Heart right ventricle (tissue), 16 donors: ENCODE results near the gene DNPEP. TPM values are rescaled to one million over a fixed set of nuclear protein-coding genes. Genes with fewer than 3 reads are reported as not detected.
A peak's percentile ranks its signal among the peaks of the same experiment; 100 is the strongest.

ENCODE experiments used
- ATAC-seq, 8 donors: fragments of 200-7000 bp; cut with Tn5 transposase; one replicate each; pipeline ENCODE4 v1.9.1; 2020; ENCODE audit warnings: mild to moderate bottlenecking in 8 of 8, moderate library complexity in 8 of 8, moderate number of reproducible peaks in 1 of 8
- DNase-seq, 2 donors: peaks; one replicate each; pipeline ENCODE4 v3.0.0-alpha.2; 2020
- H3K27ac ChIP-seq, 10 donors: fragments of 200-600 bp; sonication (generic) in 2 of 10; one replicate each; pipeline versions ENCODE4 v1.5.0 to v1.8.0; 2020 to 2022; ENCODE audit warnings: mild to moderate bottlenecking in 3 of 10
- H3K27me3 ChIP-seq, 7 donors: fragments of 200-600 bp; one replicate each; pipeline ENCODE4 v1.8.0; 2021 to 2022; ENCODE audit warnings: mild to moderate bottlenecking in 2 of 7
- H3K36me3 ChIP-seq, 9 donors: fragments of 200-600 bp; sonication (generic) in 1 of 9; one replicate each; pipeline versions ENCODE4 v1.5.0 to v1.8.0; 2020 to 2022; ENCODE audit warnings: mild to moderate bottlenecking in 2 of 9
- H3K4me1 ChIP-seq, 9 donors: fragments of 200-600 bp; sonication (generic) in 1 of 9; one replicate each; pipeline versions ENCODE4 v1.5.0 to v1.8.0; 2020 to 2022; ENCODE audit warnings: mild to moderate bottlenecking in 4 of 9
- H3K4me3 ChIP-seq, 10 donors: fragments of 200-600 bp; sonication (generic) in 2 of 10; one replicate each; pipeline versions ENCODE4 v1.5.0 to v1.8.0; 2020 to 2022; ENCODE audit warnings: mild to moderate bottlenecking in 7 of 10, moderate library complexity in 2 of 10
- H3K9me3 ChIP-seq, 11 donors: fragments of 200-600 bp in 10 of 11; sonication (generic) in 2 of 11; one replicate each; pipeline versions ENCODE4 v1.5.0 to v1.8.0; 2013 to 2022; ENCODE audit warnings: mild to moderate bottlenecking in 2 of 11, control low read depth in 1 of 11, moderate library complexity in 1 of 11
- CTCF ChIP-seq, 9 donors: fragments of 200-600 bp; sonication (generic) in 2 of 9; IDR thresholded peaks; one replicate each; pipeline versions ENCODE4 v1.5.0 to v1.8.0; 2021 to 2022; ENCODE audit warnings: antibody characterized with exemption in 9 of 9, mild to moderate bottlenecking in 5 of 9, moderate library complexity in 1 of 9
- WGBS, 2 donors: extraction: QIAGEN DNeasy Blood & Tissue Kit; methylation state at CpG; one replicate each; pipeline ENCODE4 v1.1.7; 2013; ENCODE audit warnings: inconsistent platforms in 1 of 2; 5-methylcytosine and 5-hydroxymethylcytosine counted together
- intact Hi-C, 10 donors: fragments of 100-400 bp; cut with DNase I; formaldehyde crosslinking; loops; one replicate each; pipeline versions ENCODE4 v1.11.1 to v1.14.2; 2022
- polyA plus RNA-seq, 2 donors: library from polyadenylated mRNA; stranded (reverse); fragments of 200-250 nt; gene quantifications; one replicate each; pipeline ENCODE4 v1.2.3, GENCODE V29; 2013
- total RNA-seq, 10 donors: library from RNA; stranded (reverse); fragmentation: NEBNext Ultra II Directional in 3 of 10; extraction: Animal tissue kit (Norgen Biotek cat#: 25700) in 3 of 10; gene quantifications; one replicate each; pipeline versions ENCODE4 v1.2.1 to v1.2.4, GENCODE V29; 2021 to 2023
- donor health status: Arrhythmogenic right ventricular cardiomyopathy.
- donor health status: ischemic (EF 13 %, LVEDD 7.1; RV severe dilation, severe dysfunction).
- donor health status: healthy with polysubstance abuse.
- donor health status: DM: no; HTN: yes; CAD: no.
- donor health status: DM: no; HTN: no; CAD: no.
- donor health status: ischemic (EF 25% LVEDD 6.9; RV normal size, moderate dysfunction).
- donor health status: ischemic (EF 25% LVEDD 5.7; RV mildly dilated, moderate dysfunction).
- donor health status: healthy.
- donor health status: DM: yes; HTN: yes; CAD: no.
- donor health status: Ischemic cardiomyopathy.
- donor health status: ischemic (EF 35%, LVEDD 5.7; RV mildly dilated, moderate dysfunction).
- donor health status: nonischemic (EF 11% LVEDD 7.7; RV severe dilation, severe dysfunction).
- donor health status: DM: yes; HTN: yes; CAD: no.
- donor health status: PGD.
- donor health status: ischemic (EF 29% LVEDD 5.4; RV normal size, mild dysfunction).
- donor health status: nonischemic (EF 23%, LVEDD 6.1; RV moderate dilation, normal function).

The DNPEP gene
- total and polyA plus RNA-seq, 12 donors = 56.1 to 110 (median 71.2) TPM

GRCh38 chr2:219419012-219419324 is 31.3 kb upstream of the DNPEP start:
- 26 to 31% methylated on average over 9 to 12 of the region's 12 CpGs for WGBS, 2 donors
- DNase-seq (no peak), ATAC-seq (peak in 1 of 8 donors; percentile 0)
- Histone ChIP-seq H3K27me3 (peaks cover 0 to 45% (median 24%) of the 10 kb centered on the region in 7 donors), H3K4me1 (peaks cover 2 to 28% (median 15%) of the 10 kb centered on the region in 9 donors), H3K27ac (peak overlapping the region; percentile 82 to 98 (median 95)), H3K4me3 (peak overlapping the region; percentile 43 to 74 (median 59)), H3K9me3 (no peaks in the 10 kb centered on the region), H3K36me3 (peaks cover 0 to 41% (median 6%) of the 10 kb centered on the region in 9 donors)
- TF ChIP-seq CTCF (IDR thresholded peaks at IDR 0.05) = no peak
- intact Hi-C loops = loop anchor here in 1 of 10 donors (2.0 kb wide), 1 partner anchor 14 kb away; no protein-coding TSS in a partner anchor

- intact Hi-C loops = loop anchor here in 1 of 10 donors (2.0 kb wide), 1 partner anchor 14 kb away; no protein-coding TSS in a partner anchor
Measured at GRCh38 chr2:219418155-219419011, 30.7 kb upstream of the DNPEP start, which contains the start of gene DES. Gene DES, plus strand, starts transcription at chr2:219418377. Its CDS starts 86 bp downstream, at chr2:219418463.

GRCh38 chr2:219417374-219417773 is 29.7 kb upstream of the DNPEP start:
- H3K4me3 ChIP-seq = peak overlapping the region in 1 of 10 donors; percentile 74
- intact Hi-C loops = loop anchor here in 1 of 10 donors (1.0 kb wide), 1 partner anchor 12 kb away; no protein-coding TSS in a partner anchor

More at GRCh38 chr2:219418155-219419011, 30.7 kb upstream of the DNPEP start, which contains the start of gene DES:
- Histone ChIP-seq H3K36me3 (peaks cover 0 to 35% (median 6%) of the 10 kb centered on the region in 9 donors), H3K9me3 (peaks cover 0 to under 1% (median 0%) of the 10 kb centered on the region in 11 donors), H3K27ac (peak within 1 kb of the TSS; percentile 82 to 98 (median 95)), H3K27me3 (peaks cover 0 to 45% (median 24%) of the 10 kb centered on the region in 7 donors), H3K4me3 (peak within 1 kb of the TSS; percentile 43 to 74 (median 59)), H3K4me1 (peaks cover 2 to 28% (median 15%) of the 10 kb centered on the region in 9 donors)
- peak; percentile 77 to 80 for DNase-seq
- no peak for TF ChIP-seq CTCF (IDR thresholded peaks at IDR 0.05)
- peak; percentile 53 to 76 (median 66) for ATAC-seq
- 5 to 6% methylated on average over 76 to 98 of the region's 98 CpGs for WGBS, 2 donors

More at GRCh38 chr2:219417374-219417773, 29.7 kb upstream of the DNPEP start:
- peak; percentile 34 to 72 (median 67) for ATAC-seq
- Histone ChIP-seq H3K9me3 (peaks cover 0 to 10% (median 0%) of the 10 kb centered on the region in 11 donors), H3K4me1 (peaks cover 2 to 28% (median 15%) of the 10 kb centered on the region in 9 donors), H3K36me3 (peaks cover 0 to 26% (median under 1%) of the 10 kb centered on the region in 9 donors), H3K27me3 (peaks cover 0 to 45% (median 24%) of the 10 kb centered on the region in 7 donors), H3K27ac (peak overlapping the region; percentile 81 to 98 (median 95))
- no peak for TF ChIP-seq CTCF (IDR thresholded peaks at IDR 0.05)
- peak; percentile 58 to 71 for DNase-seq
- 40 to 48% methylated on average over 9 of the region's 9 CpGs for WGBS, 2 donors
